Omental fat pad (tissue), 4 donors: ENCODE results near the gene MVB12B. TPM values are rescaled to one million over a fixed set of nuclear protein-coding genes. Genes with fewer than 3 reads are reported as not detected.

Experiments
- ATAC-seq: fragments of 150-250 bp; one replicate; pipeline ENCODE4 v1.9.1; 2016; ENCODE audit warnings: mild to moderate bottlenecking, moderate library complexity; ENCODE audit not compliant: low FRiP score
- DNase-seq: peaks from one replicate; pipeline ENCODE4 v3.0.0-alpha.2; 2019; ENCODE audit warnings: low spot score
- total RNA-seq, 4 donors: library from RNA; depleted of rRNA; stranded (reverse); fragments of >200 nt; gene quantifications; one replicate each; pipeline ENCODE4 v1.1.0, GENCODE V29; 2016
- TF ChIP-seq, protein P1 (sequence below), 3 donors: fragments of 450-650 bp; IDR thresholded peaks; one replicate each; pipeline ENCODE4 v1.5.1; 2016 to 2017; ENCODE audit warnings: antibody characterized with exemption in 3 of 3, mild to moderate bottlenecking in 3 of 3, moderate library complexity in 2 of 3

MVB12B gene
- total RNA-seq, 4 donors from 2014 or later: 5.5 to 21.4 (median 11.6) TPM

DNA sequence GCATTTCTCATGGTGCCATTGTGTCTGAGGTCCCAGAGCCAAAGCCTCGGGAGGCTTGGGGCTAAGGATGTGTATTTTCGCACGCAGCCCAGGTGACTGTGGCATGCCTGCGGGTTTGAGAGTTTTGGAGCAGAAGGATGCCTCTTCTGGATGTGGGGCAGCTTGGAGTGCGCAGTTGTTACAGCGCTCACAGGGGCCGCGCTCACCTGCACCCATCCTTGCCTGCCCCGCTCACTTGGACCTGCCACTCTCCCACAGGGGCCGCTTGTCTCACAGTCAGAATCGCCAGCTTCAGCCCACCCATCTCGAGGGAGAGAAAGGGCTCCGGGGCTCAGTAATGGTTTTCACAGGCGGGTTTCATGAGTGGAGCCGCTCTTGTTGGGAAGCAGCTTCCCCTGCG is 132.9 kb downstream of the MVB12B start:
- TF ChIP-seq, protein P1, sequence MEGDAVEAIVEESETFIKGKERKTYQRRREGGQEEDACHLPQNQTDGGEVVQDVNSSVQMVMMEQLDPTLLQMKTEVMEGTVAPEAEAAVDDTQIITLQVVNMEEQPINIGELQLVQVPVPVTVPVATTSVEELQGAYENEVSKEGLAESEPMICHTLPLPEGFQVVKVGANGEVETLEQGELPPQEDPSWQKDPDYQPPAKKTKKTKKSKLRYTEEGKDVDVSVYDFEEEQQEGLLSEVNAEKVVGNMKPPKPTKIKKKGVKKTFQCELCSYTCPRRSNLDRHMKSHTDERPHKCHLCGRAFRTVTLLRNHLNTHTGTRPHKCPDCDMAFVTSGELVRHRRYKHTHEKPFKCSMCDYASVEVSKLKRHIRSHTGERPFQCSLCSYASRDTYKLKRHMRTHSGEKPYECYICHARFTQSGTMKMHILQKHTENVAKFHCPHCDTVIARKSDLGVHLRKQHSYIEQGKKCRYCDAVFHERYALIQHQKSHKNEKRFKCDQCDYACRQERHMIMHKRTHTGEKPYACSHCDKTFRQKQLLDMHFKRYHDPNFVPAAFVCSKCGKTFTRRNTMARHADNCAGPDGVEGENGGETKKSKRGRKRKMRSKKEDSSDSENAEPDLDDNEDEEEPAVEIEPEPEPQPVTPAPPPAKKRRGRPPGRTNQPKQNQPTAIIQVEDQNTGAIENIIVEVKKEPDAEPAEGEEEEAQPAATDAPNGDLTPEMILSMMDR (IDR thresholded peaks at IDR 0.05): no peak
- ATAC-seq: no peak
- no peak for DNase-seq

DNA sequence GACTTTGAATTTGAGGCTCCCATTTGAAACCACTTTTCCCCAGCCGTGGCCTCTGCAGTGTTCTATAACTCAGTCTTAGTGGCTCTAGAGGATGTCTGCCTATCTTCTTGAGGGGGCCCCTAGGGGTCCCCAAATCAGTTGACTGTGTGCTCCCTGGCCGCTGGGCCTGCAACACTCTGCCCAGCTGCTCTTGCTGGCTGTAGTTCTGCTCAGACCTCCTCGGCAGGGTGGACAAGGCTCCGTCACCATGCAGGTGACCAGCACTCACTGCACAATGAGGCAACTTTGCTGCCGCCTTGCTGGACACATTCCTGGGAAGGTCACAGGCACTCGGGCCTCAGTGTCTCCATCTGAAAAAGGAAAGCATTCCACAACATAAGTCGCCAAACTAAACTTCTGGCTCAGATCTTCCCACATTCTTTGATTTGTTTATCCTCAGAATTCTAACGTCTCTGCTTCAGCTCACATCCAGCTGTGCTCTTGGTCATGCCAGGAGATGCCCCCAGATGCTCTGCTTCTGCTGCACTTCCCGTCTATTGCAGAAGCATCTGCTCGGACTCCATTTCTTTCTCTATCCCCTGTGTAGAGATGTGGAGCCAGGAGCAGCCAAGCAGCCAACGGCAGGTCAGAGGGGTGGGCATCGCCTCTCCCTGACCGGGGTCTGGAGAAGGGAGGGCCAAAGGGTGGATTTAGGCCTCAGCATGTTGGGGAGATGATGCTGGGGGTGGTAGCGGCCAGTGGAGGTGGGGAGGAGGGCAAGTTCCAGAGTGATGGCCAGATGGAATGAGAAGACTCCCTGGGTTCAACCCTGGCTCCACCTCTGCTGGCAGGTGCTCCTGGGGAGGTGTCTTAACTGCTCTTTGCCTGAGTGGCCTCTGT is 133.6 kb downstream of the MVB12B start:
- no peak for ATAC-seq
- DNase-seq: no peak
- TF ChIP-seq, protein P1 (IDR thresholded peaks at IDR 0.05): no peak

GRCh38 chr9:126461029-126461428 is 134.4 kb downstream of the MVB12B start:
- ATAC-seq: no peak
- TF ChIP-seq, protein P1 (IDR thresholded peaks at IDR 0.05): no peak
- no peak for DNase-seq

DNA sequence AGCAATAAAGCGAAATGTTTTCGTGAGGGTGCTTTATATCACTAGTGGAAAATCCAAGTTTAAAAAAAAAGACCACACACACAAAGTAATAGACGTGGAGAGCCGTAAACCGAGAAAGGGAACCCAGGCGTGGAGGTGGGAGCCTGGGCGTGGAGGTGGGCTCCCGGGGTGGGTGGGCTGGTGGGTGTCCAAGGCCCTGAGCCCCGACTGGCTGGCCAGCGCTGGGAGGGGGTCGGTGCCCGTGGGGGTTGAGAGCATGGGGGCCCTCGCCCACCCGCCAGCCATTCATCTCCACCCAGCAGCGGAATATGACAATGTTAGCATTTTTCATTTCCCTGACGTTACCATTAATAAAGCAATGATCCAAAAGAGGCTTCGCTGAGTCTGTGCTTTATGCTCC is 135.0 kb downstream of the MVB12B start:
- ATAC-seq (no peak), DNase-seq (no peak)
- TF ChIP-seq, protein P1 (IDR thresholded peaks at IDR 0.05): no peak

GRCh38 chr9:126462617-126463016 is 136.0 kb downstream of the MVB12B start:
- no peak for ATAC-seq
- TF ChIP-seq, protein P1 (IDR thresholded peaks at IDR 0.05): no peak
- no peak for DNase-seq

DNA sequence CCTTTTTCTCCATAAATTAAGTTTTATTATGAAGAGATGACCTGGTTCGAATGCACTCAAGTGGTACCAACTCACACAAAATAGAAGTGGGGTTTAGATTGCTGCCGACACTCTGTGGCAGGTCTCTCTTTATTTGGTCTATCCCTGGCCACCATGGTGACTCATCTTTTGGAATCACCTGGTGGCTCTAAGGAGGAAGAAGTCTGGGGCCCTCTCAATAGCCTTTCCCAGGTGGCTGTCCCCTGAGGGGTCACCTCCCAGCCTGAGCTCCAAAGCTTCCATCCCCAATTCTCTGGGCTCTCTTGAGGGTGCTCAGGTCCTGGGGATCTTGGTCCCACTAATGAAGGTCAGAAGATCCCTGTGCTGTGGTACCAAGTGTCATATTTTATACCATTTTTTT is 136.8 kb downstream of the MVB12B start:
- TF ChIP-seq, protein P1 (IDR thresholded peaks at IDR 0.05): no peak
- ATAC-seq (no peak), DNase-seq (no peak)
